NT2/D1 (cell line): ENCODE measurements around the gene ADORA1.

Source experiments
- SUZ12 ChIP-seq: IDR thresholded peaks from 2 replicates; pipeline ENCODE4 v1.6.1; 2011; ENCODE audit not compliant: insufficient read length, insufficient read depth; ENCODE audit errors: extremely low read depth
- YY1 ChIP-seq: IDR thresholded peaks from 2 replicates; pipeline ENCODE4 v1.6.1; 2011; ENCODE audit not compliant: insufficient read length, insufficient read depth
- ZNF274 ChIP-seq: IDR thresholded peaks from 2 replicates; pipeline ENCODE4 v1.6.1; 2011; ENCODE audit warnings: mild to moderate bottlenecking, low read depth, low read length

DNA sequence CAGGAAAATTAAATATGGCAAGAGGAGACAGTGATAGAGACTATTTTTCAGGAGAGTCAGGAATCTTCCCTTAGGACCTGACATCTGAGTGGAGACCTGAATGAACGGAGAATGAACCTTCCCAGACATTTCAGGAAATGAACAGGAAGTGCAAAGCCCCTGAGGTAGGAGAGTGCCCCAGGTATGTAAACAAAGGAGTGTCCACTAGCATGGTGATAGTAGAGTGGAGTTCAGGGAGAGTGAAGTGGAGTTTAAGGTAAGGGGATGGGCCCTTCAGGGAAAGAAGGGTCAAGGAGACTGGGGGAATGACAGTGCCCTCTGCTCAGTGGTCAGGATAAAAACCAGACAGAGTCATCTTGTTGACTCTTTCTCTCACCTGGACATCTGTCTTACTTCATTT, 28.8 kb downstream of the ADORA1 start:
- TF ChIP-seq ZNF274 (no peak), SUZ12 (no peak), YY1 (no peak)
